Urinary bladder (tissue), 4 donors: ENCODE data around the gene AASS. TPM values are rescaled to one million over a fixed set of nuclear protein-coding genes. Genes with fewer than 3 reads are reported as not detected.
A peak's percentile ranks its signal among the peaks of the same experiment; 100 is the strongest.
"Not testable (repeated sequence)": the region's sequence is repeated elsewhere in the genome, so short reads cannot be mapped to it uniquely, and the experiment has no call there.

ENCODE experiments used
- DNase-seq: peaks from one replicate; pipeline ENCODE4 v3.0.0-alpha.2; 2015; ENCODE audit errors: extremely low spot score
- H3K27ac ChIP-seq: one replicate; pipeline ENCODE4 v1.5.1; 2013; ENCODE audit warnings: low read depth, mild to moderate bottlenecking, moderate library complexity
- H3K36me3 ChIP-seq: one replicate; pipeline ENCODE4 v1.6.1; 2013; ENCODE audit warnings: mild to moderate bottlenecking, moderate library complexity; ENCODE audit not compliant: insufficient read depth
- H3K4me1 ChIP-seq: one replicate; pipeline ENCODE4 v1.6.1; 2013; ENCODE audit warnings: mild to moderate bottlenecking, moderate library complexity; ENCODE audit not compliant: insufficient read depth
- H3K4me3 ChIP-seq: one replicate; pipeline ENCODE4 v1.5.1; 2013; ENCODE audit warnings: low read depth, low read length
- WGBS: extraction: QIAGEN DNeasy Blood & Tissue Kit; methylation state at CpG from one replicate; pipeline ENCODE4 v1.1.7; 2013; 5-methylcytosine and 5-hydroxymethylcytosine counted together
- polyA plus RNA-seq: library from polyadenylated mRNA; stranded (reverse); fragments of 200-250 nt; gene quantifications from one replicate; pipeline ENCODE4 v1.2.3, GENCODE V29; 2013
- total RNA-seq: library from RNA; depleted of rRNA; stranded (reverse); fragments of >200 nt; gene quantifications from one replicate; pipeline ENCODE4 v1.2.3, GENCODE V29; 2014
- donor health status: healthy with polysubstance abuse.
- donor health status: healthy.

Gene AASS
- total RNA-seq (60.7 TPM), polyA plus RNA-seq (24.5 TPM)

- DNase-seq, result peak; percentile 95
- peak within 1 kb of the TSS; percentile 57 for H3K4me3 ChIP-seq
- peak within 1 kb of the TSS; percentile 80 for H3K27ac ChIP-seq
- H3K4me1 ChIP-seq, result no peaks in the 10 kb centered on the region
- no peaks in the 10 kb centered on the region for H3K36me3 ChIP-seq
- WGBS, result under 1% methylated on average over 69 of the region's 69 CpGs
These were observed at the start of gene AASS for GRCh38 chr7:122143751-122144711. Gene AASS, minus strand, starts transcription at chr7:122144249. Its CDS starts 10,523 bp downstream, at chr7:122133726.

DNA sequence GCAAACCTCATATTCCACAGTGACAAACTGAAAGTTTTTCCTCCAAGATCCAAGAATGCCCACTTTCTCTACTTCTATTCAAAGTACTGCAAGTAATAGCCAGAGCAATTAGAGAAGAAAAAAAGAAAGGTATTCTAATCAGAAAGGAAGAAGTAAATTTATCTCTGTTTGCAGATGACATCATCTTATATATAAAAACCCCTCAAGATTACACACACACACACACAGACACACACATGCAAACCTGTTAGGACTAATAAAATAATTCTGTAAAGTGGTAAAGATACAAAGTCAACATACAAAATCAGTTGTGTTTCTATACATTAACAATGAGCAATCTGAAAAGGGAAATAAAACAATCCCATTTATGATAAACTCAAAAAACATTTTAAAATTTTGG lies 44.7 kb upstream of the AASS start:
- H3K27ac ChIP-seq, result no peak overlapping the region
- no peaks in the 10 kb centered on the region for H3K36me3 ChIP-seq
- no peaks in the 10 kb centered on the region for H3K4me1 ChIP-seq
- no peak overlapping the region for H3K4me3 ChIP-seq
- DNase-seq, result no peak

DNA sequence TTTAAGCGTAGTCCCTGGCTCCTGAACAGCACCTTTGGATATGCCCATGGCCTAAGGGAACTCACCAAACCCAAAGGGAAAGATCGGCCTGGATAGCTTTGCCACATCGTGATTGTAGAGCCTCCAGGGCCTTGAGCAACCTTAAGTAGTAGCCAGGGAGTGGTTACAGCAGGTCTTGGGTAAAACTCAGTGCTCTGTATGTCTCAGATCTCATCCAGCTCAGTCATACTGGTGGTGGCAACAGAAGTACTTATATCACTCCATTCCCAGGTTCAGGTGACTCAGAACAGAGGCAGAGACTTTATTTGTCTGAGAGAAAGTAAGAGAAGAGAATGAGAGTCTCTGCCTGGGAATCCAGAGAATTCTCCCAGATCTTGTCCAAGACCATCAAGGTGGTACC lies 39.1 kb upstream of the AASS start:
- Histone ChIP-seq H3K27ac (no peak overlapping the region), H3K36me3 (no peaks in the 10 kb centered on the region), H3K4me3 (no peak overlapping the region), H3K4me1 (no peaks in the 10 kb centered on the region)
- 78% methylated on average over 3 of the region's 3 CpGs for WGBS
- DNase-seq, result no peak

DNA sequence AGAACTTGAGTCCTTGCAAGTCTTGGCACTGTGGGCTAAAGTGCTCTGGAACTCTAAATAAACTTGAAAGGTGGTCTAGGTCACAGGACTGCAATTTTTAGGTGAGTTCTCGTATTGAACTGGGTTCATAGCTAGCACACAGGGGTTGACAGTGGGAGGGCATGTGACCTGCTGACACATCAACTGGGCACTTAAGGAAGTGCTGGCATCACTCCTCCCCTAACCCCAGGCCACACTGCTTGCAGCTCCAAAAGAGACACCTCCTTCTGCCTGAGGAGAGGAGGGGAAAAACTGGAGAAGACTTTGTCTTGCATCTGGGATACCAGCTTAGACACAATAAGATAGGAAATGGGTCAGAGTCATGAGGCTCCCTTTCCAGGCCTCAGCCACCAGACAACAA lies 38.0 kb upstream of the AASS start:
- H3K36me3 ChIP-seq, result no peaks in the 10 kb centered on the region
- 78% methylated on average over 1 of the region's 1 CpG for WGBS
- no peak overlapping the region for H3K27ac ChIP-seq
- no peak for DNase-seq
- no peaks in the 10 kb centered on the region for H3K4me1 ChIP-seq
- H3K4me3 ChIP-seq, result no peak overlapping the region

DNA sequence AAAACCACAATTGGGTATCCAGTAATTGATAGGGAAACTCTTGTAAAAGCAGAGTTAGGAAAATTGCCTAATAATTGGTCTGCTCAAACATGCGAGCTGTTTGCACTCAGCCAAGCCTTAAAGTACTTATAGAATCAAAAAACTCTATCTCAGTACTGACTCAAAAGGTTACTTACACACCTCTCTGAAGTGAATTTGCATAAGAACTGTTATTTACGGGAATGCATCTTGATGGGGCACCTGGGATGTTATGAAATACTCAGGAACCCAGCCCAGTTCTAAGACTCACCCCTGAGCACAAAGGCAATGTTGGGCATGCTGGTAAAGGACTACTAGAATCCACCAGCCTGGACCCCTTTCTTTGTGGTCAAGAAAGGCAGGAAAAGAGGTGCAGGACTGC lies 28.1 kb upstream of the AASS start:
- H3K4me3 ChIP-seq, DNase-seq, H3K4me1 ChIP-seq, H3K27ac ChIP-seq, H3K36me3 ChIP-seq: not testable (repeated sequence)
- WGBS, result 72% methylated on average over 2 of the region's 2 CpGs

- Histone ChIP-seq H3K4me1 (no peaks in the 10 kb centered on the region), H3K36me3 (no peaks in the 10 kb centered on the region), H3K27ac (no peak overlapping the region), H3K4me3 (no peak overlapping the region)
- 15% methylated on average over 1 of the region's 1 CpG for WGBS
- DNase-seq, result no peak
These were observed 22.7 kb upstream of the AASS start for GRCh38 chr7:122166740-122167139.

- Histone ChIP-seq H3K36me3 (no peaks in the 10 kb centered on the region), H3K27ac (no peak overlapping the region), H3K4me1 (no peaks in the 10 kb centered on the region), H3K4me3 (no peak overlapping the region)
- no peak for DNase-seq
- WGBS, result 74% methylated on average over 3 of the region's 3 CpGs
These were observed 22.2 kb upstream of the AASS start for GRCh38 chr7:122166275-122166674.

DNA sequence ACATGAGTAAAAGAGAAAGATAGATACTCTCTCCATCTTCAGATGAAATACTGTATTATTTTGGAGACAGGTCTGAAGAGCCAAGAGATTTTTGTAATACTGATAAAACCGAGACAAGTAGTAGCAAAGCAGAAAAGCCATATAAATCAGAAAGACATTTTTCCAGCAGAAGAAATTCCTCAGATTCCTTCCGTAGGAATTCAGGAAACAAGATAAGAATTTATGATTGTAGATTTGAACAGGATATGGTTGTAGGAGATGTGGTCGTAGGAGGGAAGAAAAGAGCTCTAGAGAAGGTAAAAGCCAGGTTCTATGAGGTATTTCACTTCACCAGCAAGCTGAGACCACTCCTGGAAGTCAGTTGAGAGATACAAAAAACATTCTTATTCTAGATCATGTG lies 17.6 kb upstream of the AASS start:
- no peak for DNase-seq
- 10% methylated on average over 3 of the region's 3 CpGs for WGBS
- Histone ChIP-seq H3K4me3 (no peak overlapping the region), H3K27ac (no peak overlapping the region), H3K36me3 (no peaks in the 10 kb centered on the region), H3K4me1 (no peaks in the 10 kb centered on the region)

DNA sequence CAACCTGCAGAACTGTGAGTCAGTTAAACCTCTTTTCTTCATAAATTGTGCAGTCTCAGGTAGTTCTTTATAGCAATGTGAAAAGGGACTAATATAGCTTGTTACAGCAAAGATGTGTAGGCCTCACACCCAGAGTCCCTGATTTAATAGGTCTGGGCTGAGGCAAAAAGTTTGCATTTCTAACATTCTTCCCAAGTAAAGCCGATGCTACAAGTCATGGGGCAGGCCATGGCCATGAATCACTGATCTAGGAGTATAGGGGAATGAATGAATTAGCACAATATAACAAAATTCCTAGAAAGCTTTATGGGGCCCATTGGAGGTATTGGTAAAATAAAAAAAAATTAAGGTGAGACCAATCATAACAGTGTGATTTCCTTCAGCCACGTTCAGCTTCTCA lies 11.5 kb upstream of the AASS start:
- H3K27ac ChIP-seq, result no peak overlapping the region
- no peak for DNase-seq
- no peak overlapping the region for H3K4me3 ChIP-seq
- H3K4me1 ChIP-seq, result no peaks in the 10 kb centered on the region
- no peaks in the 10 kb centered on the region for H3K36me3 ChIP-seq
- WGBS, result 41% methylated on average over 2 of the region's 2 CpGs

DNA sequence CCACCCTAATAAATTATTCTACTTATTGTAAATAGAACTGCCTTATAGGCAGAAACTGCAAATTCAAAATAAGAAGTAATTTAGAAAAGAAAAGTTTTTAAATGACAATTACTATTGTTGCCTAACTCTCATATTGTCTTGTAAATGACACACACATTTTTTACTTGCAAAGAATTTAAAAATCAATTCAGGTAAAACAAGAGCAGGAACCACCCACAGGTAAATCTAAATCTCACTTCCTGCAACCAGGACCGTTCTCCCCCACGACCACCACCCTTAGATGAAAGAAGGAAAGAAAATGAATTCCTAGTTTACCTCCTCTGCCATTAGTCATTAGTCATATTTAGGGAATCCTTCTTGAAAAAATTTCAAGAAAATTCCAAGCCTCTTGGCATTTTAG lies 4.8 kb upstream of the AASS start:
- H3K36me3 ChIP-seq, result no peaks in the 10 kb centered on the region
- DNase-seq, result no peak
- no peak overlapping the region for H3K4me3 ChIP-seq
- no peaks in the 10 kb centered on the region for H3K4me1 ChIP-seq
- H3K27ac ChIP-seq, result no peak overlapping the region
- 11% methylated on average over 2 of the region's 2 CpGs for WGBS

DNA sequence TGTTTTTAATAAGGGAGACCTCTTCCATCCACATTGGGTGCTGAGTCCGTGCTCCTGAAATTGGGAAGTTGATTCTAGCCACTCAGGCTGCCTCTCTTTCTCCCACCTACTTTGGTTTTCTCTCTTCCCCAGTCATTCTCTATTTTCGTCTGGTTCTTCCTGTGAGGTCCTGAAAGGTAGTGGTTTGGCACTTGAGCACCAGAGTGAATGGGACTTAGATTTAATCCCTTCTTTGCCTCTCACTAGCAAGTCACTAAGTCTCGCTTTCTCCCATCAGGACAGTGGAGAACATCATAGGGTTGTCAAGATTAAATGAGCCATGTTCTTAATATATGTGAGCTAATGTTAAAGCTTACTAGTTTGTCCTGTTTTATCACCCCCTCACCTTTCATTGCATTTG lies 4.0 kb upstream of the AASS start:
- Histone ChIP-seq H3K36me3 (no peaks in the 10 kb centered on the region), H3K4me1 (no peaks in the 10 kb centered on the region), H3K27ac (no peak overlapping the region), H3K4me3 (no peak overlapping the region)
- DNase-seq, result no peak
- WGBS, result 52% methylated on average over 3 of the region's 3 CpGs

DNA sequence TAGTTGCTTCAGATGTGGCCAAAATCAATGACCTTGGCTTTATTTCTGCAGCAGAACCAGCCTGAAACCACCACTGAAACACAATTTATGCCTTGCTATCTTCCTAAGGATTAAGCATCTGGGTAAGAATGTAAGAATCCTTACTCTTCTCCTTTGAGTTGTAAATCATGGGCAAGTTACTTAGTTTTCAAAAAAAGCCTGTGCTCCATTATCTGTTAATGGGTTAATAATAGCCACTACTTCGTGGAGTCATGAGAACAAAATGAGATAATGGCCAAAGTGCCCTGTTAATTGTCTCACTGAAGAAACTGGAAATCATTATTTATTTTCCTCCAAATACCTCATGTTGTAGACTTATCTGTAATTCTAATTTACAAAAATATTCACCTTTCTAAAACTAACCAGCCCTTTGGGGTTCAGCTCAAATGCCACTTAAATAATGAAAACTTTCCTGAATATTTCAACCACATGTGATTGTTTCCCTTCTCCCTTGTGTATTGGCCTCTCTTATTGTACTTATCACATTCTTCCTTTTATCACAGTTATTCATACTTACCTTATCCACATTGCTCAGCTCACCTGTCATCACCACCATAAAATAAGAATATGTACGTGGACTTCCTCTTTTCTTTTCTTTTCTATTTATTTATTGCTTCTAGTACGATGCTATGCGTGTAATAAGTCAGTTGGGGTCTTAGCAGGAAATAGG lies 2.0 kb upstream of the AASS start:
- no peak overlapping the region for H3K4me3 ChIP-seq
- no peak for DNase-seq
- H3K4me1 ChIP-seq, result no peaks in the 10 kb centered on the region
- H3K27ac ChIP-seq, result no peak overlapping the region
- H3K36me3 ChIP-seq, result no peaks in the 10 kb centered on the region
- WGBS, result 60% methylated on average over 4 of the region's 4 CpGs

- Histone ChIP-seq H3K27ac (peak overlapping the region; percentile 80), H3K4me3 (peak overlapping the region; percentile 57), H3K4me1 (no peaks in the 10 kb centered on the region), H3K36me3 (no peaks in the 10 kb centered on the region)
- WGBS, result 1% methylated on average over 18 of the region's 18 CpGs
- no peak for DNase-seq
These were observed 686 bp downstream of the AASS start for GRCh38 chr7:122143376-122143750.

DNA sequence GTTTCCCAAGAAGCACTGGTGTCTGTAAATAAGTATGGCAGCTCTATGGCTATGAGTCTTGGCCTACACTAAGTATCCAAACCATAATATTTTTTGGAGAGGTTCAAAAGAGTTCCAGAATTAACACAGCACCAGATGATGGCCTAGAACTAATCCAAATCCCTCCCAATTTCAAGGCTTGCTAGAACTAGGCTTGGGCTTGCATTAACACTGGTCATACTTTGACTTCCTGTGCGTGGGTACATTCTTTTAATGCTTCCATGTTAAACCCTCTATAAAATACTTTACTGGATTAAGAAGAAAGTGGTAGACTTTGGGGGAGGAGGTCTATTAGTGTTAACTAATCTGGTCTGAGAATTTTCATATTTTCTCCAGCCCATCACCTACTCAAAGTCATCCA lies 3.1 kb downstream of the AASS start:
- H3K4me1 ChIP-seq, result no peaks in the 10 kb centered on the region
- H3K4me3 ChIP-seq, result no peak overlapping the region
- H3K27ac ChIP-seq, result no peak overlapping the region
- no peak for DNase-seq
- WGBS, result 96% methylated on average over 1 of the region's 1 CpG
- H3K36me3 ChIP-seq, result no peaks in the 10 kb centered on the region
